ENCODE data around the gene LRP8.

- no peak for TF ChIP-seq CTCF (conservative IDR thresholded peaks at IDR 0.05; ENCODE audit: low read length)
- TF ChIP-seq EZH2phosphoT487 (IDR thresholded peaks at IDR 0.05; ENCODE audit: borderline replicate concordance), result no peak
These were observed 81.4 kb downstream of the LRP8 start for GRCh38 chr1:53246261-53247134.
